ENCODE data around the gene COL23A1. TPM values are rescaled to one million over a fixed set of nuclear protein-coding genes. Genes with fewer than 3 reads are reported as not detected.

COL23A1 gene
- total and polyA plus RNA-seq, 2 of the 8 experiments (the other 6 are each of a cell fraction or from before 2014, with no cell fraction given): 3.1 to 4.7 TPM

DNA sequence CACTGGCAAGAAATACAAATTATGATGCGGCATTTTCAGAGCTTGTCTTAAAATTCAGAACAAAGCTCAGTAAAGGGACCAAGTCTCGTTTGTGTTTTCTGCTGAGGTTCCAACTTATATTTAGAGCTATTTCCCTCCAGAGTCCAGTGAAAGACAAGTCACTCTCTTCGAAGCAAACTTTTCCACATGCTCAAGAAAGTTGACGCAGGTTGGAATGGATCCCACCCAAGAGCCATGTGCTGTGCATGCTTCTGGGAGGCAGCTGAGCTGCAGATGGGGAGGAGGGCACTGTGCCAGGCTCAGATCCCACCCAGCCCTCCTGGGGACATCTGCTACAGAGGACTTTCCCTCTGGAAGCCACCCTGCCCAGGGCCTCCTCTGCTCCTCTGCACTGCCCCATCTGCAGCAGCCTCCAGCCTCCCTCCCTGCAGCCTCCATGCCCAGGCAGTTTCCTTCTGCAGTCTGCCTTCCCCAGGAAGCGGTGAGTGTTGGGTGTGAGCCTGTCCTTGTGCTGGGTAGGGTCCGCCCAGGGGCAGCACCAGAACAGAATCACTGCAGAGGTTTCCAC lies 75.3 kb downstream of the COL23A1 start (continued):
- TF ChIP-seq HDAC2 (IDR thresholded peaks at IDR 0.05; ENCODE audit: borderline replicate concordance in 1 of 2, low read depth in 2 of 2, low read length in 2 of 2): no peak

Measured in H1 (cell line).